Measurements from ENCODE around the gene EIF2S2. TPM values are rescaled to one million over a fixed set of nuclear protein-coding genes. Genes with fewer than 3 reads are reported as not detected.
"Not testable (repeated sequence)": the region's sequence is repeated elsewhere in the genome, so short reads cannot be mapped to it uniquely, and the experiment has no call there.

Gene EIF2S2
- total RNA-seq, result 36.7 TPM

GRCh38 chr20:34111702-34112599, at the start of gene EIF2S2:
Gene EIF2S2 (minus strand): TSS chr20:34112243. CDS start chr20:34112110, 133 bp downstream.
- DNase-seq (ENCODE audit: low spot score), result peak; percentile 98

- DNase-seq (ENCODE audit: low spot score), result not testable (repeated sequence)
These were observed 45.7 kb upstream of the EIF2S2 start for GRCh38 chr20:34157697-34158096.

GRCh38 chr20:34155836-34156235, 43.8 kb upstream of the EIF2S2 start:
- no peak for DNase-seq (ENCODE audit: low spot score)

- DNase-seq (ENCODE audit: low spot score), result not testable (repeated sequence)
These were observed 41.1 kb upstream of the EIF2S2 start for GRCh38 chr20:34153169-34153568.

GRCh38 chr20:34152073-34152472, 40.0 kb upstream of the EIF2S2 start:
- not testable (repeated sequence) for DNase-seq (ENCODE audit: low spot score)

GRCh38 chr20:34150306-34151000, 38.4 kb upstream of the EIF2S2 start:
- no peak for DNase-seq (ENCODE audit: low spot score)

GRCh38 chr20:34145280-34145819, 33.3 kb upstream of the EIF2S2 start:
- DNase-seq (ENCODE audit: low spot score), result no peak

GRCh38 chr20:34143951-34144350, 31.9 kb upstream of the EIF2S2 start:
- no peak for DNase-seq (ENCODE audit: low spot score)

GRCh38 chr20:34142121-34142520, 30.1 kb upstream of the EIF2S2 start:
- no peak for DNase-seq (ENCODE audit: low spot score)

- no peak for DNase-seq (ENCODE audit: low spot score)
These were observed 29.2 kb upstream of the EIF2S2 start for GRCh38 chr20:34141293-34141692.

GRCh38 chr20:34135525-34136275, 23.7 kb upstream of the EIF2S2 start:
- not testable (repeated sequence) for DNase-seq (ENCODE audit: low spot score)

GRCh38 chr20:34133365-34133860, 21.4 kb upstream of the EIF2S2 start:
- DNase-seq (ENCODE audit: low spot score), result not testable (repeated sequence)

GRCh38 chr20:34132943-34133342, 20.9 kb upstream of the EIF2S2 start:
- DNase-seq (ENCODE audit: low spot score), result not testable (repeated sequence)

GRCh38 chr20:34132491-34132890, 20.4 kb upstream of the EIF2S2 start:
- DNase-seq (ENCODE audit: low spot score), result not testable (repeated sequence)

- DNase-seq (ENCODE audit: low spot score), result no peak
These were observed 19.4 kb upstream of the EIF2S2 start for GRCh38 chr20:34131491-34131890.

GRCh38 chr20:34129518-34130162, 17.6 kb upstream of the EIF2S2 start:
- DNase-seq (ENCODE audit: low spot score), result peak; percentile 70

- DNase-seq (ENCODE audit: low spot score), result no peak
These were observed 15.7 kb upstream of the EIF2S2 start for GRCh38 chr20:34127792-34128191.

- DNase-seq (ENCODE audit: low spot score), result no peak
These were observed 12.6 kb upstream of the EIF2S2 start for GRCh38 chr20:34124469-34125249.

GRCh38 chr20:34123309-34123708, 11.3 kb upstream of the EIF2S2 start:
- no peak for DNase-seq (ENCODE audit: low spot score)

- no peak for DNase-seq (ENCODE audit: low spot score)
These were observed 10.4 kb upstream of the EIF2S2 start for GRCh38 chr20:34122274-34122980.
